Trophoblast cell (in vitro differentiated cells and primary cell): ENCODE data around the gene BAG1.

ENCODE experiments used
- DNase-seq, 2 donors: peaks; one replicate each; pipeline ENCODE4 v3.0.0-alpha.2; 2016
- H2AFZ ChIP-seq: 2 replicates; pipeline ENCODE4 v1.6.1; 2013; ENCODE audit warnings: low read length, moderate library complexity, mild to moderate bottlenecking; ENCODE audit not compliant: insufficient read depth, poor library complexity
- H2AK5ac ChIP-seq: 2 replicates; pipeline ENCODE4 v1.6.1; 2013; ENCODE audit warnings: mild to moderate bottlenecking, low read length
- H2BK120ac ChIP-seq: 2 replicates; pipeline ENCODE4 v1.6.1; 2013; ENCODE audit warnings: low read length, mild to moderate bottlenecking, moderate library complexity; ENCODE audit not compliant: insufficient read depth, poor library complexity
- H2BK12ac ChIP-seq: 2 replicates; pipeline ENCODE4 v1.6.1; 2013; ENCODE audit warnings: mild to moderate bottlenecking, low read length, moderate library complexity
- H2BK5ac ChIP-seq: 2 replicates; pipeline ENCODE4 v1.6.1; 2013; ENCODE audit warnings: low read length, low read depth, moderate library complexity, mild to moderate bottlenecking; ENCODE audit not compliant: poor library complexity
- H3K14ac ChIP-seq: 2 replicates; pipeline ENCODE4 v1.6.1; 2013; ENCODE audit warnings: mild to moderate bottlenecking, low read length
- H3K18ac ChIP-seq: 2 replicates; pipeline ENCODE4 v1.6.1; 2013; ENCODE audit warnings: mild to moderate bottlenecking, low read length
- H3K23ac ChIP-seq: 2 replicates; pipeline ENCODE4 v1.6.1; 2013; ENCODE audit warnings: low read length
- H3K27ac ChIP-seq: 2 replicates; pipeline ENCODE4 v1.5.1; 2013; ENCODE audit warnings: low read depth, mild to moderate bottlenecking, inconsistent platforms, low read length, moderate library complexity
- H3K27me3 ChIP-seq: 2 replicates; pipeline ENCODE4 v1.6.1; 2013; ENCODE audit warnings: inconsistent platforms, mild to moderate bottlenecking, low read length, moderate library complexity; ENCODE audit not compliant: insufficient read depth
- H3K36me3 ChIP-seq, 2 experiments: 1 replicate in 1 of 2; 2 replicates in 1 of 2; pipeline ENCODE4 v1.6.1; 2013; ENCODE audit warnings: low read length in 2 of 2, mild to moderate bottlenecking in 2 of 2, moderate library complexity in 1 of 2; ENCODE audit not compliant: insufficient read depth in 2 of 2, control insufficient read depth in 1 of 2
- H3K4ac ChIP-seq: 2 replicates; pipeline ENCODE4 v1.6.1; 2013; ENCODE audit warnings: low read depth, mild to moderate bottlenecking, low read length, moderate library complexity
- H3K4me1 ChIP-seq, 2 experiments: 1 replicate in 1 of 2; 2 replicates in 1 of 2; pipeline ENCODE4 v1.6.1; 2013; ENCODE audit warnings: low read length in 2 of 2, mild to moderate bottlenecking in 2 of 2, moderate library complexity in 1 of 2; ENCODE audit not compliant: insufficient read depth in 2 of 2, control insufficient read depth in 1 of 2
- H3K4me2 ChIP-seq: 2 replicates; pipeline ENCODE4 v1.6.1; 2013; ENCODE audit warnings: inconsistent platforms, mild to moderate bottlenecking, low read length, moderate library complexity
- H3K4me3 ChIP-seq: 2 replicates; pipeline ENCODE4 v1.5.1; 2013; ENCODE audit warnings: mild to moderate bottlenecking, low read depth, low read length, inconsistent platforms
- H3K79me1 ChIP-seq: one replicate; pipeline ENCODE4 v1.6.1; 2013; ENCODE audit warnings: low read length
- H3K79me2 ChIP-seq: 2 replicates; pipeline ENCODE4 v1.6.1; 2013; ENCODE audit warnings: low read length, mild to moderate bottlenecking; ENCODE audit not compliant: control insufficient read depth, insufficient read depth, poor library complexity
- H3K9ac ChIP-seq: 2 replicates; pipeline ENCODE4 v1.6.1; 2013; ENCODE audit warnings: mild to moderate bottlenecking, low read length
- H3K9me3 ChIP-seq: 2 replicates; pipeline ENCODE4 v1.6.1; 2013; ENCODE audit warnings: low read depth, mild to moderate bottlenecking, control low read depth, inconsistent platforms, low read length; ENCODE audit not compliant: insufficient read depth
- H4K12ac ChIP-seq: 2 replicates; pipeline ENCODE4 v1.6.1; 2013; ENCODE audit warnings: low read depth, mild to moderate bottlenecking, low read length, moderate library complexity
- H4K8ac ChIP-seq: 2 replicates; pipeline ENCODE4 v1.6.1; 2013; ENCODE audit warnings: low read depth, mild to moderate bottlenecking, low read length, moderate library complexity
- H4K91ac ChIP-seq: one replicate; pipeline ENCODE4 v1.6.1; 2013; ENCODE audit warnings: low read depth, mild to moderate bottlenecking, low read length, moderate library complexity
- WGBS: extraction: QIAGEN DNeasy Blood & Tissue Kit; methylation state at CpG from one replicate; pipeline ENCODE4 v1.1.7; 2013; ENCODE audit warnings: missing lambda C conversion rate; ENCODE audit not compliant: insufficient read length, insufficient coverage; ENCODE audit errors: extremely low coverage; 5-methylcytosine and 5-hydroxymethylcytosine counted together

Gene BAG1

GRCh38 chr9:33264003-33264472, 470 bp downstream of the BAG1 start:
- Histone ChIP-seq H3K9ac (peak overlapping the region; percentile 87), H4K12ac (peak overlapping the region; percentile 21), H3K36me3 (peaks cover 4 to 11% of the 10 kb centered on the region in 2 experiments), H3K4me3 (peak overlapping the region; percentile 94), H2AFZ (peak overlapping the region; percentile 61), H3K4me2 (peak overlapping the region; percentile 71), H2BK120ac (peak overlapping the region; percentile 77), H3K18ac (peak overlapping the region; percentile 73), H3K79me2 (peaks cover 15% of the 10 kb centered on the region), H3K9me3 (peaks cover 2% of the 10 kb centered on the region), H3K27me3 (no peaks in the 10 kb centered on the region), H3K27ac (peak overlapping the region; percentile 5), H2AK5ac (peak overlapping the region; percentile 45), H2BK12ac (peak overlapping the region; percentile 6), H4K91ac (peak overlapping the region; percentile 41), H3K4me1 (peaks cover 7 to 9% of the 10 kb centered on the region in 2 experiments), H3K4ac (peak overlapping the region; percentile 91), H3K23ac (no peak overlapping the region), H4K8ac (peak overlapping the region; percentile 82), H3K14ac (peak overlapping the region; percentile 9), H2BK5ac (peak overlapping the region; percentile 65), H3K79me1 (peaks cover 13% of the 10 kb centered on the region)
- no CpG with 5 or more reads among the region's 37 CpGs for WGBS
- DNase-seq: no peak

- Histone ChIP-seq H3K4me3 (peak overlapping the region; percentile 94), H4K12ac (no peak overlapping the region), H3K4me1 (peaks cover 7 to 9% of the 10 kb centered on the region in 2 experiments), H3K9ac (peak overlapping the region; percentile 87), H4K91ac (peak overlapping the region; percentile 41), H3K79me2 (peaks cover 15% of the 10 kb centered on the region), H3K27me3 (no peaks in the 10 kb centered on the region), H2AK5ac (no peak overlapping the region), H3K18ac (peak overlapping the region; percentile 16), H2BK5ac (no peak overlapping the region), H2BK120ac (peak overlapping the region; percentile 77), H3K27ac (no peak overlapping the region), H2BK12ac (no peak overlapping the region), H3K79me1 (peaks cover 13% of the 10 kb centered on the region), H3K36me3 (peaks cover 4 to 13% of the 10 kb centered on the region in 2 experiments), H2AFZ (peak overlapping the region; percentile 61), H4K8ac (no peak overlapping the region), H3K4ac (peak overlapping the region; percentile 91), H3K14ac (peak overlapping the region; percentile 9), H3K4me2 (peak overlapping the region; percentile 71), H3K23ac (no peak overlapping the region), H3K9me3 (peaks cover 2% of the 10 kb centered on the region)
- DNase-seq: no peak
- WGBS: no CpG with 5 or more reads among the region's 25 CpGs
Measured at GRCh38 chr9:33263131-33264002, 1.1 kb downstream of the BAG1 start.

GRCh38 chr9:33260372-33260771, 4.1 kb downstream of the BAG1 start:
- Histone ChIP-seq H3K36me3 (peaks cover 6 to 31% of the 10 kb centered on the region in 2 experiments), H3K4ac (no peak overlapping the region), H3K79me2 (peaks cover 16% of the 10 kb centered on the region), H3K14ac (no peak overlapping the region), H3K27ac (no peak overlapping the region), H3K23ac (no peak overlapping the region), H2AK5ac (no peak overlapping the region), H2BK120ac (no peak overlapping the region), H2BK5ac (no peak overlapping the region), H2BK12ac (no peak overlapping the region), H2AFZ (no peak overlapping the region), H4K8ac (no peak overlapping the region), H3K79me1 (peaks cover 13% of the 10 kb centered on the region), H3K9me3 (peaks cover 2% of the 10 kb centered on the region), H4K12ac (no peak overlapping the region), H3K18ac (no peak overlapping the region), H3K4me1 (peaks cover 5 to 7% of the 10 kb centered on the region in 2 experiments), H3K4me3 (no peak overlapping the region), H3K4me2 (no peak overlapping the region), H3K27me3 (no peaks in the 10 kb centered on the region), H3K9ac (no peak overlapping the region), H4K91ac (no peak overlapping the region)
- no peak for DNase-seq
- WGBS: no CpG with 5 or more reads among the region's 1 CpG

- no peak overlapping the region for H2AK5ac ChIP-seq
- no peak overlapping the region for H2AFZ ChIP-seq
- no peak overlapping the region for H4K12ac ChIP-seq
- H4K91ac ChIP-seq: no peak overlapping the region
- H2BK12ac ChIP-seq: no peak overlapping the region
- no peak overlapping the region for H3K18ac ChIP-seq
- H3K27me3 ChIP-seq: no peaks in the 10 kb centered on the region
- H3K23ac ChIP-seq: no peak overlapping the region
- H3K79me1 ChIP-seq: no peaks in the 10 kb centered on the region
- no peak overlapping the region for H3K27ac ChIP-seq
- no peak overlapping the region for H2BK5ac ChIP-seq
- no peak overlapping the region for H2BK120ac ChIP-seq
- H3K14ac ChIP-seq: no peak overlapping the region
- no peak overlapping the region for H3K9ac ChIP-seq
- H3K4me3 ChIP-seq: no peak overlapping the region
- peaks cover 3% of the 10 kb centered on the region for H3K9me3 ChIP-seq
- no CpG with 5 or more reads among the region's 4 CpGs for WGBS
- H3K4ac ChIP-seq: no peak overlapping the region
- no peak overlapping the region for H3K4me2 ChIP-seq
- no peaks in the 10 kb centered on the region for H3K4me1 ChIP-seq
- peaks cover 17 to 50% of the 10 kb centered on the region in 2 experiments for H3K36me3 ChIP-seq
- H3K79me2 ChIP-seq: peaks cover 2% of the 10 kb centered on the region
- H4K8ac ChIP-seq: no peak overlapping the region
- no peak for DNase-seq
Measured at GRCh38 chr9:33257276-33257675, 7.2 kb downstream of the BAG1 start.
